Epithelial cell of esophagus (primary cell): ENCODE measurements around the gene EOMES.
A peak's percentile ranks its signal among the peaks of the same experiment; 100 is the strongest.

ENCODE experiments used
- DNase-seq: peaks from one replicate; pipeline ENCODE4 v3.0.0; 2010; ENCODE audit warnings: low read depth
- H3K4me3 ChIP-seq: 2 replicates; pipeline ENCODE4 v1.5.1; 2011; ENCODE audit warnings: mild to moderate bottlenecking, low read length, control low read depth
- CTCF ChIP-seq: IDR thresholded peaks from 2 replicates; pipeline ENCODE4 v1.5.1; 2011; ENCODE audit warnings: low read depth, mild to moderate bottlenecking, low read length, control low read depth, inconsistent platforms; ENCODE audit not compliant: insufficient read depth; ENCODE audit errors: missing control alignments

Gene EOMES

GRCh38 chr3:27728195-27729087 lies 6.3 kb upstream of the EOMES start:
- no peak for DNase-seq
- TF ChIP-seq CTCF, result peak; percentile 10
- H3K4me3 ChIP-seq, result no peak overlapping the region

- DNase-seq, result no peak
- TF ChIP-seq CTCF, result no peak
Observed at GRCh38 chr3:27726240-27726639, 4.1 kb upstream of the EOMES start.

GRCh38 chr3:27724459-27725197 lies 2.5 kb upstream of the EOMES start:
- no peak for DNase-seq
- no peak overlapping the region for H3K4me3 ChIP-seq
- TF ChIP-seq CTCF, result no peak

More at GRCh38 chr3:27726240-27726639, 4.1 kb upstream of the EOMES start:
- H3K4me3 ChIP-seq, result no peak overlapping the region

- DNase-seq, result no peak
- TF ChIP-seq CTCF, result no peak
- H3K4me3 ChIP-seq, result no peak overlapping the region
Observed at GRCh38 chr3:27723815-27724458, 1.8 kb upstream of the EOMES start.

GRCh38 chr3:27723456-27723814 lies 1.3 kb upstream of the EOMES start:
- TF ChIP-seq CTCF, result no peak
- no peak for DNase-seq
- H3K4me3 ChIP-seq, result no peak overlapping the region

GRCh38 chr3:27723001-27723445 lies 900 bp upstream of the EOMES start:
- no peak for TF ChIP-seq CTCF
- no peak overlapping the region for H3K4me3 ChIP-seq
- DNase-seq, result no peak
